Breast epithelium (tissue), 3 donors: ENCODE results near the gene KIF12.

Experiments
- POLR2A ChIP-seq: fragments of 450-650 bp; IDR thresholded peaks from one replicate; pipeline ENCODE4 v1.6.1; 2016; ENCODE audit warnings: antibody characterized with exemption, mild to moderate bottlenecking, moderate library complexity
- POLR2AphosphoS5 ChIP-seq, 3 donors: sonication (generic); formaldehyde crosslinking; IDR thresholded peaks; one replicate each; pipeline ENCODE4 v1.6.1; 2017; ENCODE audit warnings: antibody characterized with exemption in 3 of 3
- TF ChIP-seq, protein P1 (sequence below), 3 donors: fragments of 450-650 bp; IDR thresholded peaks; one replicate each; pipeline ENCODE4 v1.5.1; 2016 to 2017; ENCODE audit warnings: antibody characterized with exemption in 3 of 3, mild to moderate bottlenecking in 3 of 3, moderate library complexity in 3 of 3

DNA sequence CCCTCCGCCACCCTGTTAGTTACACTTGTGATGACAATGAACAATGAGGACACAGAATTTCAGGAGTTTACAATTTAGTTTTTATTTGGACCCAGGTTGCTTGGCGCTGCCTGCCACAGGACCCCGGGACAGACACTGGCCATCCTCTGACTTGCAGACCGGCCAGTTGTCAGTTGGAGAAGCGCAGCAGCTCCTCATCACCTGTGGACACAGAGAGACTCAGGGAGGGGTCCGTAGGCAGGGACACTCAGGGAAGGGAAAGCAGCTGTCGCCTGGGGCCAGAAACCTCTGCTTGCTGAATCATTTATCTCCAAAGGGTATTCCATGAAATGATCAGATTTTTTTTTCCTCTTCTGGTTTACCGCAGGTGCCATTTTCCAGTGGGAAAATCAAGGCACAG, 39.0 kb downstream of the KIF12 start:
- TF ChIP-seq, protein P1, sequence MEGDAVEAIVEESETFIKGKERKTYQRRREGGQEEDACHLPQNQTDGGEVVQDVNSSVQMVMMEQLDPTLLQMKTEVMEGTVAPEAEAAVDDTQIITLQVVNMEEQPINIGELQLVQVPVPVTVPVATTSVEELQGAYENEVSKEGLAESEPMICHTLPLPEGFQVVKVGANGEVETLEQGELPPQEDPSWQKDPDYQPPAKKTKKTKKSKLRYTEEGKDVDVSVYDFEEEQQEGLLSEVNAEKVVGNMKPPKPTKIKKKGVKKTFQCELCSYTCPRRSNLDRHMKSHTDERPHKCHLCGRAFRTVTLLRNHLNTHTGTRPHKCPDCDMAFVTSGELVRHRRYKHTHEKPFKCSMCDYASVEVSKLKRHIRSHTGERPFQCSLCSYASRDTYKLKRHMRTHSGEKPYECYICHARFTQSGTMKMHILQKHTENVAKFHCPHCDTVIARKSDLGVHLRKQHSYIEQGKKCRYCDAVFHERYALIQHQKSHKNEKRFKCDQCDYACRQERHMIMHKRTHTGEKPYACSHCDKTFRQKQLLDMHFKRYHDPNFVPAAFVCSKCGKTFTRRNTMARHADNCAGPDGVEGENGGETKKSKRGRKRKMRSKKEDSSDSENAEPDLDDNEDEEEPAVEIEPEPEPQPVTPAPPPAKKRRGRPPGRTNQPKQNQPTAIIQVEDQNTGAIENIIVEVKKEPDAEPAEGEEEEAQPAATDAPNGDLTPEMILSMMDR (IDR thresholded peaks at IDR 0.05), result no peak
- no peak for TF ChIP-seq POLR2A
- no peak for TF ChIP-seq POLR2AphosphoS5 (IDR thresholded peaks at IDR 0.05)
